ENCODE data around the gene DIPK1C.

Gene DIPK1C

GRCh38 chr18:74453642-74454198 lies 3.4 kb downstream of the DIPK1C start:
- Histone ChIP-seq H3K4me3 (ENCODE audit: low read depth, low read length) (no peak overlapping the region), H2BK5ac (ENCODE audit: low read depth, low read length, poor library complexity) (no peak overlapping the region), H3K18ac (ENCODE audit: low read length) (no peak overlapping the region), H4K12ac (ENCODE audit: low read depth, low read length) (no peak overlapping the region), H4K8ac (ENCODE audit: low read depth, low read length) (no peak overlapping the region), H3K79me1 (ENCODE audit: low read length) (no peaks in the 10 kb centered on the region), H3K27me3 (ENCODE audit: insufficient read depth, low read length) (peaks cover 28% of the 10 kb centered on the region), H3K9me3 (ENCODE audit: insufficient read depth, low read depth, low read length) (no peaks in the 10 kb centered on the region), H3K4me1 (ENCODE audit: control insufficient read depth in 1 of 2, insufficient read depth in 2 of 2, low read length in 2 of 2) (peaks cover 6% of the 10 kb centered on the region in 2 experiments), H3K14ac (ENCODE audit: low read length) (no peak overlapping the region), H4K91ac (ENCODE audit: low read depth, low read length) (no peak overlapping the region), H2BK120ac (ENCODE audit: insufficient read depth, low read length, poor library complexity) (no peak overlapping the region), H2AK5ac (ENCODE audit: low read length) (no peak overlapping the region), H3K4ac (ENCODE audit: low read depth, low read length) (no peak overlapping the region), H3K4me2 (ENCODE audit: low read length) (no peak overlapping the region), H3K23ac (ENCODE audit: low read length) (no peak overlapping the region), H3K79me2 (ENCODE audit: control insufficient read depth, insufficient read depth, low read length, poor library complexity) (no peaks in the 10 kb centered on the region), H2BK12ac (ENCODE audit: low read length) (no peak overlapping the region), H3K9ac (ENCODE audit: low read length) (no peak overlapping the region), H3K36me3 (ENCODE audit: control insufficient read depth in 1 of 2, insufficient read depth in 2 of 2, low read length in 2 of 2) (no peaks in the 10 kb centered on the region), H3K27ac (ENCODE audit: low read depth, low read length) (no peak overlapping the region), H2AFZ (ENCODE audit: insufficient read depth, low read length, poor library complexity) (no peak overlapping the region)
- no peak for DNase-seq
- WGBS (ENCODE audit: extremely low coverage, insufficient coverage, insufficient read length) = no CpG with 5 or more reads among the region's 6 CpGs

DNA sequence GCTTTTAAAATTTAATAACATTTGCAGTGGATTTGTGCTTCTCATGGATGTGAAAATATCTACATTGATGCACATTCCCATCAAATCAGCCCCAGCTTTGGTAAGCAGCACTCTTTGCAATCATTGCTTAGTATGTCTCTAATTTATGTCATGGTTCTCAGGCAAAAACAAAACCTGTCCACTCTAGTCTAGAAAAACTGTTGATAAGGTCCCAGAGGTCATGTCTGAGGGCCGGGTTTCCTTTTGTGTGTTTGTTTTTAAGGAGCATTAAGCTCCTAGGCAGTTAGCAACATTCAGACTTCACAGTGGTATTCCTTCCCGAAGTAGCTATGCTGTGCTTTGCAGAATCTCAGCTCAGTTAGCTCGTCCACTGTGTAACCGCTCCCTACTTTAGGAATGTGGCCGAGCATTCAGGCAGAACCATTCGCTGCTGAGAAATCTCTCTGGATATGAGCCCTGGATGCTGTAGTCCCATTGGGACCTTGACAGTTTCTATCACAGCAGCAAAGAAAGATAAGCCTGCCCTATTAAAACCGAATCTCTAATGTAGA lies 4.0 kb downstream of the DIPK1C start:
- Histone ChIP-seq H3K23ac (ENCODE audit: low read length) (no peak overlapping the region), H2BK5ac (ENCODE audit: low read depth, low read length, poor library complexity) (no peak overlapping the region), H3K4ac (ENCODE audit: low read depth, low read length) (no peak overlapping the region)

DNA sequence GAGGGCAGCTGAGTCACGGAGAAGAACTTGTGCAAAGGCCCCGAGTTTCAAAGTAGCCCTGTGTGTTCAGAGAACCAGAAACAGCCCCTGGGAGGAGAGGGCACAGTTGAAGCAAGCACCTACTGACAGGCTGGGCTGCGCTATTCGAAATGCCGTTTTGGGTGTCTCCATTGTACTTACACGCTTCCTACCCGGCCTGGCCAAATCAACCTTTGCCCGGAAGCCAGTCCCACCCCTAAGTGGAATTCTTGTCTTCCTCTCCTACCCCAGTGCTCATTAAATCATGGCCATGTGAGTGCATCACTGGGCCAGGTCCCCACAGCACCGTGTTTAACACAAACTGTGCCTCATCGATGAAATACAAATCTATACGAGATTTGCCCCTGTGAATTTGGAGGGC lies 6.0 kb downstream of the DIPK1C start:
- Histone ChIP-seq H3K9ac (ENCODE audit: low read length) (no peak overlapping the region), H4K12ac (ENCODE audit: low read depth, low read length) (no peak overlapping the region), H4K91ac (ENCODE audit: low read depth, low read length) (no peak overlapping the region), H2BK5ac (ENCODE audit: low read depth, low read length, poor library complexity) (no peak overlapping the region), H3K4me3 (ENCODE audit: low read depth, low read length) (no peak overlapping the region), H3K9me3 (ENCODE audit: insufficient read depth, low read depth, low read length) (peaks cover 5% of the 10 kb centered on the region), H3K27ac (ENCODE audit: low read depth, low read length) (no peak overlapping the region), H3K4me2 (ENCODE audit: low read length) (no peak overlapping the region), H3K27me3 (ENCODE audit: insufficient read depth, low read length) (peaks cover 6% of the 10 kb centered on the region), H2AK5ac (ENCODE audit: low read length) (no peak overlapping the region), H3K36me3 (ENCODE audit: control insufficient read depth in 1 of 2, insufficient read depth in 2 of 2, low read length in 2 of 2) (no peaks in the 10 kb centered on the region), H4K8ac (ENCODE audit: low read depth, low read length) (no peak overlapping the region), H3K23ac (ENCODE audit: low read length) (no peak overlapping the region), H3K14ac (ENCODE audit: low read length) (no peak overlapping the region), H3K4me1 (ENCODE audit: control insufficient read depth in 1 of 2, insufficient read depth in 2 of 2, low read length in 2 of 2) (no peaks in the 10 kb centered on the region), H3K79me1 (ENCODE audit: low read length) (no peaks in the 10 kb centered on the region), H3K18ac (ENCODE audit: low read length) (no peak overlapping the region), H3K79me2 (ENCODE audit: control insufficient read depth, insufficient read depth, low read length, poor library complexity) (no peaks in the 10 kb centered on the region), H2AFZ (ENCODE audit: insufficient read depth, low read length, poor library complexity) (no peak overlapping the region), H2BK12ac (ENCODE audit: low read length) (no peak overlapping the region), H3K4ac (ENCODE audit: low read depth, low read length) (no peak overlapping the region), H2BK120ac (ENCODE audit: insufficient read depth, low read length, poor library complexity) (no peak overlapping the region)
- WGBS (ENCODE audit: extremely low coverage, insufficient coverage, insufficient read length) = no CpG with 5 or more reads among the region's 11 CpGs
- no peak for DNase-seq

More for the DNA sequence above, 4.0 kb downstream of the DIPK1C start:
- no peak overlapping the region for H3K27ac ChIP-seq (ENCODE audit: low read depth, low read length)
- WGBS (ENCODE audit: extremely low coverage, insufficient coverage, insufficient read length) = no CpG with 5 or more reads among the region's 7 CpGs
- no peak overlapping the region for H3K9ac ChIP-seq (ENCODE audit: low read length)
- H2AFZ ChIP-seq (ENCODE audit: insufficient read depth, low read length, poor library complexity) = no peak overlapping the region
- H3K14ac ChIP-seq (ENCODE audit: low read length) = no peak overlapping the region
- DNase-seq = no peak
- H3K18ac ChIP-seq (ENCODE audit: low read length) = no peak overlapping the region
- H2BK120ac ChIP-seq (ENCODE audit: insufficient read depth, low read length, poor library complexity) = no peak overlapping the region
- H3K9me3 ChIP-seq (ENCODE audit: insufficient read depth, low read depth, low read length) = peaks cover 2% of the 10 kb centered on the region
- H3K4me3 ChIP-seq (ENCODE audit: low read depth, low read length) = no peak overlapping the region
- peaks cover 6% of the 10 kb centered on the region in 2 experiments for H3K4me1 ChIP-seq (ENCODE audit: control insufficient read depth in 1 of 2, insufficient read depth in 2 of 2, low read length in 2 of 2)
- no peaks in the 10 kb centered on the region for H3K79me1 ChIP-seq (ENCODE audit: low read length)
- no peak overlapping the region for H4K91ac ChIP-seq (ENCODE audit: low read depth, low read length)
- H3K4me2 ChIP-seq (ENCODE audit: low read length) = no peak overlapping the region
- H2AK5ac ChIP-seq (ENCODE audit: low read length) = no peak overlapping the region
- no peak overlapping the region for H4K12ac ChIP-seq (ENCODE audit: low read depth, low read length)
- H3K79me2 ChIP-seq (ENCODE audit: control insufficient read depth, insufficient read depth, low read length, poor library complexity) = no peaks in the 10 kb centered on the region
- no peak overlapping the region for H4K8ac ChIP-seq (ENCODE audit: low read depth, low read length)
- H2BK12ac ChIP-seq (ENCODE audit: low read length) = no peak overlapping the region
- H3K36me3 ChIP-seq (ENCODE audit: control insufficient read depth in 1 of 2, insufficient read depth in 2 of 2, low read length in 2 of 2) = no peaks in the 10 kb centered on the region
- H3K27me3 ChIP-seq (ENCODE audit: insufficient read depth, low read length) = peaks cover 25% of the 10 kb centered on the region

- no peak overlapping the region for H3K4me2 ChIP-seq (ENCODE audit: low read length)
- H2AK5ac ChIP-seq (ENCODE audit: low read length) = no peak overlapping the region
- no peak overlapping the region for H3K18ac ChIP-seq (ENCODE audit: low read length)
- H3K14ac ChIP-seq (ENCODE audit: low read length) = no peak overlapping the region
- peaks cover 5% of the 10 kb centered on the region for H3K9me3 ChIP-seq (ENCODE audit: insufficient read depth, low read depth, low read length)
- no peaks in the 10 kb centered on the region for H3K79me1 ChIP-seq (ENCODE audit: low read length)
- no peak overlapping the region for H3K9ac ChIP-seq (ENCODE audit: low read length)
- no peak overlapping the region for H3K4me3 ChIP-seq (ENCODE audit: low read depth, low read length)
- H3K27me3 ChIP-seq (ENCODE audit: insufficient read depth, low read length) = peaks cover 4% of the 10 kb centered on the region
- no peak overlapping the region for H4K91ac ChIP-seq (ENCODE audit: low read depth, low read length)
- no peak overlapping the region for H3K4ac ChIP-seq (ENCODE audit: low read depth, low read length)
- H4K8ac ChIP-seq (ENCODE audit: low read depth, low read length) = no peak overlapping the region
- no CpG with 5 or more reads among the region's 7 CpGs for WGBS (ENCODE audit: extremely low coverage, insufficient coverage, insufficient read length)
- H3K23ac ChIP-seq (ENCODE audit: low read length) = no peak overlapping the region
- H3K27ac ChIP-seq (ENCODE audit: low read depth, low read length) = no peak overlapping the region
- no peak overlapping the region for H2AFZ ChIP-seq (ENCODE audit: insufficient read depth, low read length, poor library complexity)
- no peak for DNase-seq
- no peak overlapping the region for H2BK5ac ChIP-seq (ENCODE audit: low read depth, low read length, poor library complexity)
- H3K79me2 ChIP-seq (ENCODE audit: control insufficient read depth, insufficient read depth, low read length, poor library complexity) = no peaks in the 10 kb centered on the region
- no peak overlapping the region for H4K12ac ChIP-seq (ENCODE audit: low read depth, low read length)
- no peak overlapping the region for H2BK120ac ChIP-seq (ENCODE audit: insufficient read depth, low read length, poor library complexity)
- no peak overlapping the region for H2BK12ac ChIP-seq (ENCODE audit: low read length)
- no peaks in the 10 kb centered on the region for H3K4me1 ChIP-seq (ENCODE audit: control insufficient read depth in 1 of 2, insufficient read depth in 2 of 2, low read length in 2 of 2)
- H3K36me3 ChIP-seq (ENCODE audit: control insufficient read depth in 1 of 2, insufficient read depth in 2 of 2, low read length in 2 of 2) = no peaks in the 10 kb centered on the region
Measured at GRCh38 chr18:74450626-74451025, 6.5 kb downstream of the DIPK1C start.

All from trophoblast cell (in vitro differentiated cells and primary cell).